HG02973 (cell line): ENCODE data around the gene FBLIM1.

Experiments used
- ATAC-seq: cut with Tn5 transposase; IDR thresholded peaks from one replicate; pipeline ENCODE4 v1.9.1; 2021; ENCODE audit warnings: moderate library complexity; ENCODE audit not compliant: unreplicated experiment

FBLIM1 gene

GRCh38 chr1:15765495-15766194, 7.0 kb downstream of the FBLIM1 start:
- no peak for ATAC-seq

DNA sequence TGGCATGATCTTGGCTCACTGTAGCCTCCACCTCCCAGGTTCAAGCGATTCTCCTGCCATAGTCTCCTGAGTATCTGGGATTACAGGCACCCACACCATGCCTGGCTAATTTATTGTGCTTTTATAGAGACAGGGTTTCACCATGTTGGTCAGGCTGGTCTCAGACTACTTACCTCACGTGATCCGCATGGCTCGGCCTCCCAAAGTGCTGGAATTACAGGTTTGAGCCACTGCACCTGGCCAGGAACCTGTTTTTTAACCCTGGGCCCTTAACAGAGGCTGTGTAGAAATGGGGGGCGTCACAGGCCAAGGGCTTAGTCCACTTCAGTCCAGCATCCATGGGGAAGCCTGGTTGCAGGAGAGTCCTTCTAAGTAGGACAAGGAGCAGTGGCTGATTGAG, 9.3 kb downstream of the FBLIM1 start:
- no peak for ATAC-seq

- ATAC-seq, result no peak
These were observed 9.8 kb downstream of the FBLIM1 start for GRCh38 chr1:15768388-15768787.

GRCh38 chr1:15770313-15770962, 11.8 kb downstream of the FBLIM1 start:
- no peak for ATAC-seq

DNA sequence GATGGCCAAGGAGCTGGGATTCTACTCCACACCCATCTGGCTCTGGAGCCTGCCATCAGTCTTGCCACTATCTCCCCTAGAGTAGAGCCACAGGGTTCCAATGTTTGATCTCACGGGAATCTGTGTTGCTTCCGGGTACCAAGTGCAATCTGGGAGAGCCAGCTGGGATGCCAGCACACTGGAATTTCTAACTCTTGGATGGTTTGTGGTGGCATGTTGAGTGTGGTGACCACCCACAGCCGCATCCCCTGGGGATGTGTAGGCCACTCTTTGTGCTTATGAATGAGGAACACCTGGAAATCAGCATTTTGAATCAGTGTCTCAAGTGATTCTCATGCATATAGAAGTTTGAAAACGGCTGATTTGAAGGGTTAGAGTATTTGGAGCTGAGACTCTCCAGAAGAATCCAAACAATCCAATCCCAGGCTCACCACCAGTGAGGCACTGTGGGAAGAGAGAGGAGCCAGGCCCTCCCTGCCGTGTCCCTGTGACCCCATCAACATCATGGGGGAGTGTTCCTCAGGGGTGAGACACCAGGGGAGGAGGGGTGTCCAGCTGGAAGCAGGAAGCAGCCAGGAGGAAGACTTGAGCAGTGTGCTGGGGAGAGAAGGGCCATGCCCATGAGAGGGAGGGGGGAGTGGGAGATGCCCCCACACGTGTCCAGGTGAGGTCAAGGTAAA, 13.4 kb downstream of the FBLIM1 start:
- ATAC-seq, result no peak

- ATAC-seq, result no peak
These were observed 17.1 kb downstream of the FBLIM1 start for GRCh38 chr1:15775706-15776105.

- ATAC-seq, result no peak
These were observed 19.5 kb downstream of the FBLIM1 start for GRCh38 chr1:15777909-15778707.

- ATAC-seq, result no peak
These were observed 27.1 kb downstream of the FBLIM1 start for GRCh38 chr1:15785683-15786082.

GRCh38 chr1:15786581-15786980, 28.0 kb downstream of the FBLIM1 start:
- ATAC-seq, result no peak

GRCh38 chr1:15788624-15789301, 30.2 kb downstream of the FBLIM1 start:
- ATAC-seq, result no peak

DNA sequence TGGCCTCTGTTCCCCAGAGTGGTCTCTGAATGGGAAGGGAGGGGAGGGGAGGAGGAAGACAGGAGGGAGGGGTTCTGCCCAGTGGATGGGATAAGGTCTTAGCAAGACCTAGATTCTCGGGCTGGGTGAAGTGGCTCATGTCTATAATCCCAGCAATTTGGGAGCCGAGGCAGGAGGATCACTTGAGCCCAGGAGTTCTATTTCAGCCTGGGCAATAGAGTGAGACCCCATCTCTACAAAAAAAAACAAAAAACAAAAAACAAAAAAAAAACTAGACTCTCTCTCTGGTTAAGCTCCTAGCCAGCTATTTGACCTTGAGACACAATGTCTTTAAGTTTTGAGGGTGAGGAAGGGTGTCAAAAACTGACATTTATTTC, 37.5 kb downstream of the FBLIM1 start:
- ATAC-seq, result no peak

DNA sequence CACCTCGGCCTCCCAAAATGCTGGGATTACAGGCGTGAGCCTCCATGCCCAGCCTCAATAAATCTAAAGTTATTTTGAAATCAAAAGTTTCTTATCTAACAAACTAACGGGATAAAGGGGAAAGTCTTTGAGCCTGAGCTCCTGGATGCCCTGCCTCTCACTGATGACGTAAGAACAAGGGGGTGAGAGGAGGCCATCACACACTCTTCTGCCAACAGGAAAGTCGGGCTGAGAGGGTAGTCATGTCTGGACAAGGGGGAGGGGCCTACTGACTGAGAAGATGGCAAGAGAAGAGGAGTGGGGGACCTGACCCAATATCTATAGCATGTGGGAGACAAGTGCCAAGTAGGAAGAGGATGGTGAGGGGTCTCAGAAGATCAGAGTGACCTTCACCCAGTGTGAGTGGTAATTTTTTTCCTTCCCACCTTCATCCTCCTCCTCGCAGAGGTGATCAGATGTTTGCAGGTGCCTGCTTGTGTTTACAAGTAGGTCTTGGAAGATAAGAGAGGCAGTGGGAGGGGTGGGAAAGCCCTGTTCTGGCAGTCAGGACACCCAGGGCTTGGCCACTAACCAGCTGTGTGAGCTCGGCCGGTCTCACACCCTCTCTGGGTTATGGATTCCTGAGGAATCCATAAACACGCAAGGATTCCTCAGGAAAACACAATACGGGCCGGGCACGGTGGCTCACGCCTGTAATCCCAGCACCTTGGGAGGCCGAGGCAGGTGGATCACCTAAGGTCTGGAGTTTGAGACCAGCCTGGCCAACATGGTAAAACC, 39.2 kb downstream of the FBLIM1 start:
- no peak for ATAC-seq

DNA sequence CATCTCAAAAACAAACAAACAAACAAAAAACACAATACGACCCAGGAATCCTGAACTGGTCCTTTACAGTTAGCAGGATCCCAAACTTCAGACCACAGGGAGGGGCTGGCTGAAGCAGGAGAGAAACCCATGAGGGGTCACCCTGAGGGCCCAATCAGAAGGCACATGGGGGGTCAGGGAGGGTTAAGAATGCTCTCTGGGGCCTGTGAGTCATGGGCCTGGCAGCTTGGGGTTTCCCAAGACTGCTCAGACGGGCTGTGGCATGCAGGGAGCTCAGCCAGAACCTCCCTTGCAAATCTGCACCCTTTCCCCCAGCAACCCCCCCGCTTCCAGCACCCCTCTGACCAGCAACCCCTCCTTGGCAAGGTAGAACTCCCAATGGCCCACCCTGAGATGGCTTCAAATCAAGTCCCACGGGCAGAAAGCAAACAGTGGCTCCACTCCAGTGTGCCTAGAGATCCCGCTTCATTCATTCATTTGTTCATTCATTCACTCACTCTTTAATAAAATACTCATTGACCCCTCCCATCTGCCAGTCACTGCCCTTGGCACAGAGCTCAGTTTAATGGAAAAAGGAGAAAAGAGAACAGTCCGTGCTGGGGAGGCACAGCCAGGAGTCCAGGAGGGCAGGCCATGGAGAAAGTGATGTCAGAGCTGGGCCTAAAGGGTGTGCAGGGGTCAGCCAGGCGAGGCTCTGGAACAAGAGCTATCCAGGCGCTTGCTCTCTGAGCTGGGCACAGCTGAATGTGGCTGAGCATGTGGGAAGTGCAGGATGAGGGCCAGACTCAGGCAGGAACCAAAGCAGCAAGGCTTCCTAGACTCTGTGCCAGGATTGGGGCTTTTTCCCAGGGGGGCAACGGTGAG, 40.6 kb downstream of the FBLIM1 start:
- ATAC-seq, result no peak

DNA sequence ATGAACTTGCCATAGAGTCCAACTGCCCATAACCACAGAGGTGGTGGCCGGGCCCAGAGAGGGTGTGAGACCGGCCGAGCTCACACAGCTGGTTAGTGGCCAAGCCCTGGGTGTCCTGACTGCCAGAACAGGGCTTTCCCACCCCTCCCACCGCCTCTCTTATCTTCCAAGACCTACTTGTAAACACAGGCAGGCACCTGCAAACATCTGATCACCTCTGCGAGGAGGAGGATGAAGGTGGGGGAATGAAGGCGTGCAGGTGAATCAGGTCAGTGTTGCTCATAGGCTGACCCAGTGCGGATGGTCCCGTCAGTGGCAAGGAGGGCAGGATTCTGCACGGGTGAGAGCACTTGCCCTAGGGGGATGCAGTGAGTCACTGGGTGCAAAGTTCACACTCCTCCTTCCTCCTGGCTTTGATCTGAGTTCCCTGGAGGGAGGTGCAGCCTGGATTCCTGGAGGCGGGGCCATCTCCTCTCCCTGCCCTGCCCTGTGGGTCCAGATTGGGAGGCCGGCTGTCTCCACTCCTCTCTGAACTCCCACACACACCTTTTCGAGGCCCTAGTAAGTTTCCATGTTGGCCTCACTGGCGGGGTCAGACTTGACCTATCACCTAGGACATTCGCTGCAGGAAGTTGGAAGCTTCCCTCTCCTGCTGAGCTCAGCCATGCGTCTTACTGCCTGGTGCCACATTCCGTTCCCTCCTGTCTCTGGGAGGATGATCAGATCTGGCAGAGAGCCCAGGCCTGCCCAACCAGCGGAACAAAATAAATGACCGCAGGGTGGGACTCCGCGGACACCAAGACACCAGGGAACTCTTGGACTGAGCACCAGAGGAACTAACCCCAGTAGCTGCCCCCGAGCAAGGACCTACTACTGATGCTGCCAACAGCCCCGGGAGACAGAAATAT, 41.6 kb downstream of the FBLIM1 start:
- no peak for ATAC-seq

- ATAC-seq, result no peak
These were observed 43.8 kb downstream of the FBLIM1 start for GRCh38 chr1:15802234-15802965.

DNA sequence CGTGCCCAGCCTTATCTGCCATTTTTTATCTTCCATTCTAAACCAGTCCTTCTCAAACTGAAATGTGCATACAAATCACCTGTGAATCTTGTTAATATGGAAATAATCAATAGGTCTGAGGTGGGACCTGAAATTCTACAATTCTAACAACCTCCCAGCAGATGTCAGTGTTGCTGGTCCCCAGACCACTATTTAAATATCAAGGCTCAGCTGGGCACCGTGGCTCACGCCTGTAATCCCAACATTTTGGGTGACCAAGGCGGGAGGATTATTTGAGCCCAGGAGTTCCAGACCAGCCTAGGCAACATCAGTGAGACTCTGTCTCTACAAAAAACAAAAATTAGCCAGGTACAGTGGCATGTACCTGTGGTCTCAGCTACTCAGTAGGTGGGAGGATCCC, 44.8 kb downstream of the FBLIM1 start:
- ATAC-seq, result no peak

DNA sequence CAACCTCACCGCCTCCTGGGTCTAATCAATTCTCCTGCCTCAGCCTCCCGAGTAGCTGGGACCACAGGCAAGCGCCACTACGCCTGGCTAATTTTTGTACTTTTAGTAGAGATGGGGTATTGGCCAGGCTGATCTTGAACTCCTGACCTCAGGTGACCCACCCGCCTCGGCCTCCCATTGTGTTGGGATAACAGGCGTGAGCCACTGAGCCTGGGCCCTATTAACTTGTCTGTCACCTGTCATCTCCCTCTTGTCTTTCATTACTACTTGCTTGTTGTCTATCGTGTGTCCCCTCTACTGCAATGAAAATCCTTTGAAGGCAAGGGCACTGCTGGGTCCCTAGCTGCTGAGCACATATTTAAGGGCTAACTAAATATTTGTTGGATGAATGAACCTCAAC, 45.5 kb downstream of the FBLIM1 start:
- no peak for ATAC-seq
